Pulmonary artery endothelial cell (primary cell): Measurements from ENCODE around the gene STXBP6. TPM values are rescaled to one million over a fixed set of nuclear protein-coding genes. Genes with fewer than 3 reads are reported as not detected.

Experiments used
- DNase-seq: peaks from one replicate; pipeline ENCODE4 v3.0.0-alpha.2; 2011; ENCODE audit warnings: low read depth, low spot score
- total RNA-seq: library from RNA; depleted of rRNA; stranded (reverse); fragments of >200 nt; gene quantifications from 2 replicates; pipeline ENCODE4 v1.2.3, GENCODE V29; 2014

The STXBP6 gene
- total RNA-seq, 1 donor from 2014 or later, result not detected

GRCh38 chr14:25017562-25017961 is 32.4 kb downstream of the STXBP6 start:
- no peak for DNase-seq

GRCh38 chr14:25015761-25016160 is 34.2 kb downstream of the STXBP6 start:
- no peak for DNase-seq

GRCh38 chr14:25014440-25014839 is 35.5 kb downstream of the STXBP6 start:
- no peak for DNase-seq

GRCh38 chr14:25011095-25011494 is 38.9 kb downstream of the STXBP6 start:
- no peak for DNase-seq

GRCh38 chr14:25010471-25010870 is 39.5 kb downstream of the STXBP6 start:
- no peak for DNase-seq

GRCh38 chr14:25009891-25010290 is 40.1 kb downstream of the STXBP6 start:
- DNase-seq, result no peak

GRCh38 chr14:25007832-25008231 is 42.1 kb downstream of the STXBP6 start:
- DNase-seq, result no peak

- no peak for DNase-seq
Observed at GRCh38 chr14:25006961-25007795, 42.8 kb downstream of the STXBP6 start.

GRCh38 chr14:25006031-25006430 is 43.9 kb downstream of the STXBP6 start:
- no peak for DNase-seq

GRCh38 chr14:25004389-25004809 is 45.5 kb downstream of the STXBP6 start:
- no peak for DNase-seq

GRCh38 chr14:25003537-25003936 is 46.4 kb downstream of the STXBP6 start:
- DNase-seq, result no peak

GRCh38 chr14:25001601-25002000 is 48.3 kb downstream of the STXBP6 start:
- DNase-seq, result no peak

- no peak for DNase-seq
Observed at GRCh38 chr14:25001156-25001555, 48.8 kb downstream of the STXBP6 start.

GRCh38 chr14:24999157-24999556 is 50.8 kb downstream of the STXBP6 start:
- DNase-seq, result no peak

GRCh38 chr14:24996930-24997725 is 52.8 kb downstream of the STXBP6 start:
- DNase-seq, result no peak

- DNase-seq, result no peak
Observed at GRCh38 chr14:24995016-24995415, 54.9 kb downstream of the STXBP6 start.

- DNase-seq, result no peak
Observed at GRCh38 chr14:24993631-24994030, 56.3 kb downstream of the STXBP6 start.

- no peak for DNase-seq
Observed at GRCh38 chr14:24992624-24993360, 57.2 kb downstream of the STXBP6 start.

GRCh38 chr14:24991821-24992220 is 58.1 kb downstream of the STXBP6 start:
- no peak for DNase-seq

- no peak for DNase-seq
Observed at GRCh38 chr14:24991288-24991687, 58.7 kb downstream of the STXBP6 start.

GRCh38 chr14:24990773-24991172 is 59.2 kb downstream of the STXBP6 start:
- DNase-seq, result no peak

- DNase-seq, result no peak
Observed at GRCh38 chr14:24990050-24990449, 59.9 kb downstream of the STXBP6 start.
